Measurements from ENCODE around the gene SNTA1. TPM values are rescaled to one million over a fixed set of nuclear protein-coding genes. Genes with fewer than 3 reads are reported as not detected.

SNTA1 gene
- total and polyA plus RNA-seq, 2 of the 13 experiments (the other 11 are each of a cell fraction or from before 2014, with no cell fraction given) = 16.4 to 18.3 TPM

DNA sequence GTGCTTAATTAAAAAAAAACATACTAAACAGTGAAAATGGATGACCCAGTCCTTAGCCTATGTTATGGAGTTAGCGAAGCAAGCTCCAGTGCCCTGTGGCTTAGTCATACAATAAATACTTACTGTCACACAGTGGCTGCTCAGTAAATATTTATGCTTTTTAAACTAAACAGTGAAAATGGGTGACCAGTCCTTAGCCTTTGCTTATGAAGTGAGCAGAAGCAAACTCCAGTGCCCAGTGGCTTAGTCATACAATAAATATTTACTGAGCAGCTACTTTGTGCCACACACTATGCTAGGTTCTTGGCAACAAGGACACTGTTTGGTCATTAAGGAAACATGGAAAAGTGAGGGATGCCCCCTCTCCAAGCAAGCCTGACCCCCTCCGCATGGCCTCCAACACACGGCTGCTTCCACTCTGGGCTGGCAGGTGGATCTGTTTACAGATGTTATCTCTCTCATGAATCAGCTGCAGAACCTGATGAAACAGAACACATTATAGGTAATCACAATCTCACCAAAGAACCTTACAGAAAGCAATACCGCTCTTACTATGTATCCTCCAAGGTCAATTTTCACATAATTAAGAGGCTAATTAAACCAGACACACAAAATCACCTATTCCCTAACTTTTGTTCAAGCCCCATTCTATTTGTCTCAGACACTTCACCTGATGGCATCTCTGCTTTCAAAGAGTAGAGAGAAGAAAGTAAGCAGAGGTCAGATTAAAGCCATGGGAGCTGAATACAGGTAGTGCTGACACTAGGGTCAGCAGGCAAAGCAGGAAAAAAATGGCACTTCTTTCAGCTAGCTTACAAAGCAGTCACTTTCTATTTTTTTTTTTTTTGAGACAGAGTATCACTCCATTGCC lies 69.6 kb downstream of the SNTA1 start (continued):
- TF ChIP-seq, protein P1, sequence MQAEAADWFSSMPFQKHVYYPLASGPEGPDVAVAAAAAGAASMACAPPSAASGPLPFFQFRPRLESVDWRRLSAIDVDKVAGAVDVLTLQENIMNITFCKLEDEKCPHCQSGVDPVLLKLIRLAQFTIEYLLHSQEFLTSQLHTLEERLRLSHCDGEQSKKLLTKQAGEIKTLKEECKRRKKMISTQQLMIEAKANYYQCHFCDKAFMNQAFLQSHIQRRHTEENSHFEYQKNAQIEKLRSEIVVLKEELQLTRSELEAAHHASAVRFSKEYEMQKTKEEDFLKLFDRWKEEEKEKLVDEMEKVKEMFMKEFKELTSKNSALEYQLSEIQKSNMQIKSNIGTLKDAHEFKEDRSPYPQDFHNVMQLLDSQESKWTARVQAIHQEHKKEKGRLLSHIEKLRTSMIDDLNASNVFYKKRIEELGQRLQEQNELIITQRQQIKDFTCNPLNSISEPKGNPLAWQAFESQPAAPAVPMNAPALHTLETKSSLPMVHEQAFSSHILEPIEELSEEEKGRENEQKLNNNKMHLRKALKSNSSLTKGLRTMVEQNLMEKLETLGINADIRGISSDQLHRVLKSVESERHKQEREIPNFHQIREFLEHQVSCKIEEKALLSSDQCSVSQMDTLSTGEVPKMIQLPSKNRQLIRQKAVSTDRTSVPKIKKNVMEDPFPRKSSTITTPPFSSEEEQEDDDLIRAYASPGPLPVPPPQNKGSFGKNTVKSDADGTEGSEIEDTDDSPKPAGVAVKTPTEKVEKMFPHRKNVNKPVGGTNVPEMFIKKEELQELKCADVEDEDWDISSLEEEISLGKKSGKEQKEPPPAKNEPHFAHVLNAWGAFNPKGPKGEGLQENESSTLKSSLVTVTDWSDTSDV (CRISPR knock-in tag; IDR thresholded peaks at IDR 0.05) = no peak
- TF ChIP-seq, protein P2, sequence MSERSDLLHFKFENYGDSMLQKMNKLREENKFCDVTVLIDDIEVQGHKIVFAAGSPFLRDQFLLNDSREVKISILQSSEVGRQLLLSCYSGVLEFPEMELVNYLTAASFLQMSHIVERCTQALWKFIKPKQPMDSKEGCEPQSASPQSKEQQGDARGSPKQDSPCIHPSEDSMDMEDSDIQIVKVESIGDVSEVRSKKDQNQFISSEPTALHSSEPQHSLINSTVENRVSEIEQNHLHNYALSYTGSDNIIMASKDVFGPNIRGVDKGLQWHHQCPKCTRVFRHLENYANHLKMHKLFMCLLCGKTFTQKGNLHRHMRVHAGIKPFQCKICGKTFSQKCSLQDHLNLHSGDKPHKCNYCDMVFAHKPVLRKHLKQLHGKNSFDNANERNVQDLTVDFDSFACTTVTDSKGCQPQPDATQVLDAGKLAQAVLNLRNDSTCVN (CRISPR knock-in tag; IDR thresholded peaks at IDR 0.05; ENCODE audit: borderline replicate concordance) = peak; percentile 92
- TF ChIP-seq ZSCAN9 (CRISPR knock-in tag; IDR thresholded peaks at IDR 0.05; ENCODE audit: borderline replicate concordance) = peak; percentile 98
- TF ChIP-seq ZFP36L1 (CRISPR knock-in tag; IDR thresholded peaks at IDR 0.05) = peak; percentile 93; the same call in 1 of the 2 replicates
- no peak for TF ChIP-seq ZNF382 (CRISPR knock-in tag; IDR thresholded peaks at IDR 0.05; ENCODE audit: borderline replicate concordance)
- peak; percentile 34; the same call in 1 of the 2 replicates for TF ChIP-seq ZNF337 (CRISPR knock-in tag; IDR thresholded peaks at IDR 0.05; ENCODE audit: borderline replicate concordance, low read depth)
- no peak for TF ChIP-seq ZIK1 (CRISPR knock-in tag; IDR thresholded peaks at IDR 0.05; ENCODE audit: borderline replicate concordance, low read depth)
- TF ChIP-seq, protein P3, sequence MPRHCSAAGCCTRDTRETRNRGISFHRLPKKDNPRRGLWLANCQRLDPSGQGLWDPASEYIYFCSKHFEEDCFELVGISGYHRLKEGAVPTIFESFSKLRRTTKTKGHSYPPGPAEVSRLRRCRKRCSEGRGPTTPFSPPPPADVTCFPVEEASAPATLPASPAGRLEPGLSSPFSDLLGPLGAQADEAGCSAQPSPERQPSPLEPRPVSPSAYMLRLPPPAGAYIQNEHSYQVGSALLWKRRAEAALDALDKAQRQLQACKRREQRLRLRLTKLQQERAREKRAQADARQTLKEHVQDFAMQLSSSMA (CRISPR knock-in tag; IDR thresholded peaks at IDR 0.05) = no peak; the same call in 1 of the 2 replicates
- TF ChIP-seq NFE2L2 (IDR thresholded peaks at IDR 0.05; ENCODE audit: low read length) = peak; percentile 12; the same call in 1 of the 2 replicates
- peak; percentile 92 for TF ChIP-seq HNRNPL (IDR thresholded peaks at IDR 0.05; ENCODE audit: low read depth, low read length)
- TF ChIP-seq, protein P4, sequence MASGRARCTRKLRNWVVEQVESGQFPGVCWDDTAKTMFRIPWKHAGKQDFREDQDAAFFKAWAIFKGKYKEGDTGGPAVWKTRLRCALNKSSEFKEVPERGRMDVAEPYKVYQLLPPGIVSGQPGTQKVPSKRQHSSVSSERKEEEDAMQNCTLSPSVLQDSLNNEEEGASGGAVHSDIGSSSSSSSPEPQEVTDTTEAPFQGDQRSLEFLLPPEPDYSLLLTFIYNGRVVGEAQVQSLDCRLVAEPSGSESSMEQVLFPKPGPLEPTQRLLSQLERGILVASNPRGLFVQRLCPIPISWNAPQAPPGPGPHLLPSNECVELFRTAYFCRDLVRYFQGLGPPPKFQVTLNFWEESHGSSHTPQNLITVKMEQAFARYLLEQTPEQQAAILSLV (CRISPR knock-in tag; IDR thresholded peaks at IDR 0.05; ENCODE audit: borderline replicate concordance) = peak; percentile 69; the same call in 1 of the 2 replicates
- TF ChIP-seq, protein P5, sequence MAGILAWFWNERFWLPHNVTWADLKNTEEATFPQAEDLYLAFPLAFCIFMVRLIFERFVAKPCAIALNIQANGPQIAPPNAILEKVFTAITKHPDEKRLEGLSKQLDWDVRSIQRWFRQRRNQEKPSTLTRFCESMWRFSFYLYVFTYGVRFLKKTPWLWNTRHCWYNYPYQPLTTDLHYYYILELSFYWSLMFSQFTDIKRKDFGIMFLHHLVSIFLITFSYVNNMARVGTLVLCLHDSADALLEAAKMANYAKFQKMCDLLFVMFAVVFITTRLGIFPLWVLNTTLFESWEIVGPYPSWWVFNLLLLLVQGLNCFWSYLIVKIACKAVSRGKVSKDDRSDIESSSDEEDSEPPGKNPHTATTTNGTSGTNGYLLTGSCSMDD (CRISPR knock-in tag; IDR thresholded peaks at IDR 0.05) = no peak
- no peak for TF ChIP-seq ZNF543 (CRISPR knock-in tag; IDR thresholded peaks at IDR 0.05)
- peak; percentile 84; the same call in 1 of the 2 replicates for TF ChIP-seq ZNF605 (CRISPR knock-in tag; IDR thresholded peaks at IDR 0.05)
- TF ChIP-seq, protein P6, sequence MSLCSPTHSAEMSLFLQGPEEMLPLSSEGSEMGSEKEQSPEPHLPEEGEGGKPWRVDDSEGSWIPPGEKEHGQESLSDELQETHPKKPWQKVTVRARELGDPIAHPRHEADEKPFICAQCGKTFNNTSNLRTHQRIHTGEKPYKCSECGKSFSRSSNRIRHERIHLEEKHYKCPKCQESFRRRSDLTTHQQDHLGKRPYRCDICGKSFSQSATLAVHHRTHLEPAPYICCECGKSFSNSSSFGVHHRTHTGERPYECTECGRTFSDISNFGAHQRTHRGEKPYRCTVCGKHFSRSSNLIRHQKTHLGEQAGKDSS (CRISPR knock-in tag; IDR thresholded peaks at IDR 0.05; ENCODE audit: borderline replicate concordance, low read depth) = no peak; the same call in 1 of the 2 replicates
- TF ChIP-seq ZNF562 (CRISPR knock-in tag; IDR thresholded peaks at IDR 0.05; ENCODE audit: borderline replicate concordance) = no peak
- TF ChIP-seq, protein P7, sequence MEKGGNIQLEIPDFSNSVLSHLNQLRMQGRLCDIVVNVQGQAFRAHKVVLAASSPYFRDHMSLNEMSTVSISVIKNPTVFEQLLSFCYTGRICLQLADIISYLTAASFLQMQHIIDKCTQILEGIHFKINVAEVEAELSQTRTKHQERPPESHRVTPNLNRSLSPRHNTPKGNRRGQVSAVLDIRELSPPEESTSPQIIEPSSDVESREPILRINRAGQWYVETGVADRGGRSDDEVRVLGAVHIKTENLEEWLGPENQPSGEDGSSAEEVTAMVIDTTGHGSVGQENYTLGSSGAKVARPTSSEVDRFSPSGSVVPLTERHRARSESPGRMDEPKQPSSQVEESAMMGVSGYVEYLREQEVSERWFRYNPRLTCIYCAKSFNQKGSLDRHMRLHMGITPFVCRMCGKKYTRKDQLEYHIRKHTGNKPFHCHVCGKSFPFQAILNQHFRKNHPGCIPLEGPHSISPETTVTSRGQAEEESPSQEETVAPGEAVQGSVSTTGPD (CRISPR knock-in tag; IDR thresholded peaks at IDR 0.05) = peak; percentile 93
- TF ChIP-seq ZMYM4 (CRISPR knock-in tag; IDR thresholded peaks at IDR 0.05) = peak; percentile 76
